Embryonic facial prominence (tissue), 1 donor: ENCODE data around the gene AP4E1.
A peak's percentile ranks its signal among the peaks of the same experiment; 100 is the strongest.
"Not testable (repeated sequence)": the region's sequence is repeated elsewhere in the genome, so short reads cannot be mapped to it uniquely, and the experiment has no call there.

Source experiments
- DNase-seq: peaks from one replicate; pipeline ENCODE4 v3.0.0-alpha.2; 2016; ENCODE audit errors: extremely low spot score

Gene AP4E1

GRCh38 chr15:50889589-50889988 lies 18.9 kb upstream of the AP4E1 start:
- DNase-seq: no peak

GRCh38 chr15:50890751-50891150 lies 17.7 kb upstream of the AP4E1 start:
- DNase-seq: no peak

- DNase-seq: no peak
Measured at GRCh38 chr15:50891159-50891558, 17.3 kb upstream of the AP4E1 start.

GRCh38 chr15:50893976-50894375 lies 14.5 kb upstream of the AP4E1 start:
- no peak for DNase-seq

- not testable (repeated sequence) for DNase-seq
Measured at GRCh38 chr15:50901390-50901789, 7.1 kb upstream of the AP4E1 start.

GRCh38 chr15:50904211-50904610 lies 4.3 kb upstream of the AP4E1 start:
- no peak for DNase-seq

- no peak for DNase-seq
Measured at GRCh38 chr15:50905055-50905454, 3.4 kb upstream of the AP4E1 start.

- DNase-seq: no peak
Measured at GRCh38 chr15:50906954-50907600, 1.4 kb upstream of the AP4E1 start.

GRCh38 chr15:50907601-50908208 lies 778 bp upstream of the AP4E1 start:
- no peak for DNase-seq

- DNase-seq: no peak
Measured at GRCh38 chr15:50909010-50909317, 481 bp downstream of the AP4E1 start.

GRCh38 chr15:50910426-50910795 lies 1.9 kb downstream of the AP4E1 start:
- not testable (repeated sequence) for DNase-seq

GRCh38 chr15:50911001-50911400 lies 2.5 kb downstream of the AP4E1 start:
- no peak for DNase-seq

GRCh38 chr15:50911621-50912020 lies 3.1 kb downstream of the AP4E1 start:
- DNase-seq: no peak

- DNase-seq: no peak
Measured at GRCh38 chr15:50916400-50916799, 7.9 kb downstream of the AP4E1 start.

- DNase-seq: not testable (repeated sequence)
Measured at GRCh38 chr15:50919359-50919758, 10.9 kb downstream of the AP4E1 start.

GRCh38 chr15:50925281-50925680 lies 16.8 kb downstream of the AP4E1 start:
- peak; percentile 18 for DNase-seq

GRCh38 chr15:50929062-50929461 lies 20.6 kb downstream of the AP4E1 start:
- DNase-seq: no peak

GRCh38 chr15:50930792-50931191 lies 22.3 kb downstream of the AP4E1 start:
- DNase-seq: no peak

GRCh38 chr15:50933341-50933740 lies 24.9 kb downstream of the AP4E1 start:
- no peak for DNase-seq

GRCh38 chr15:50938525-50938924 lies 30.0 kb downstream of the AP4E1 start:
- DNase-seq: no peak

GRCh38 chr15:50939911-50940310 lies 31.4 kb downstream of the AP4E1 start:
- DNase-seq: no peak

GRCh38 chr15:50940506-50940905 lies 32.0 kb downstream of the AP4E1 start:
- no peak for DNase-seq

GRCh38 chr15:50943638-50944037 lies 35.2 kb downstream of the AP4E1 start:
- no peak for DNase-seq

- DNase-seq: no peak
Measured at GRCh38 chr15:50944672-50945071, 36.2 kb downstream of the AP4E1 start.
